GM19438 (cell line): ENCODE data around the gene DRAM1.

Experiments used
- ATAC-seq: cut with Tn5 transposase; IDR thresholded peaks from one replicate; pipeline ENCODE4 v1.9.1; 2021; ENCODE audit warnings: low read depth; ENCODE audit not compliant: unreplicated experiment

The DRAM1 gene

GRCh38 chr12:101876861-101877805, at the start of gene DRAM1:
TSS of gene DRAM1 (plus strand) at chr12:101877580. CDS start at chr12:101877790, 210 bp downstream.
- ATAC-seq, result peak; percentile 83

- ATAC-seq, result no peak
Observed at GRCh38 chr12:101828463-101829196, 48.8 kb upstream of the DRAM1 start.

GRCh38 chr12:101829639-101830366, 47.6 kb upstream of the DRAM1 start:
- no peak for ATAC-seq

- ATAC-seq, result peak; percentile 88
Observed at GRCh38 chr12:101830367-101831325, 46.7 kb upstream of the DRAM1 start, which contains the start of gene GNPTAB. TSS of gene GNPTAB (minus strand) at chr12:101830959. CDS start at chr12:101830675, 284 bp downstream.

GRCh38 chr12:101832030-101832429, 45.4 kb upstream of the DRAM1 start:
- no peak for ATAC-seq

GRCh38 chr12:101838628-101839323, 38.6 kb upstream of the DRAM1 start:
- ATAC-seq, result peak; percentile 60

GRCh38 chr12:101839324-101840283, 37.8 kb upstream of the DRAM1 start:
- ATAC-seq, result no peak

- ATAC-seq, result no peak
Observed at GRCh38 chr12:101841069-101841468, 36.3 kb upstream of the DRAM1 start.

- ATAC-seq, result no peak
Observed at GRCh38 chr12:101845137-101845711, 32.2 kb upstream of the DRAM1 start.

GRCh38 chr12:101847325-101847724, 30.1 kb upstream of the DRAM1 start:
- no peak for ATAC-seq

GRCh38 chr12:101850199-101850598, 27.2 kb upstream of the DRAM1 start:
- no peak for ATAC-seq

GRCh38 chr12:101852998-101853397, 24.4 kb upstream of the DRAM1 start:
- ATAC-seq, result no peak

- peak; percentile 47 for ATAC-seq
Observed at GRCh38 chr12:101854747-101855146, 22.6 kb upstream of the DRAM1 start.

- no peak for ATAC-seq
Observed at GRCh38 chr12:101855364-101855884, 22.0 kb upstream of the DRAM1 start.

- ATAC-seq, result no peak
Observed at GRCh38 chr12:101855976-101856375, 21.4 kb upstream of the DRAM1 start.

- ATAC-seq, result peak; percentile 33
Observed at GRCh38 chr12:101856614-101857013, 20.8 kb upstream of the DRAM1 start.

- ATAC-seq, result peak; percentile 51
Observed at GRCh38 chr12:101857043-101857558, 20.3 kb upstream of the DRAM1 start.
